Adipocyte (in vitro differentiated cells): ENCODE measurements around the gene KCNJ14.

Experiments
- DNase-seq: peaks from one replicate; pipeline ENCODE4 v3.0.0-alpha.2; 2015; ENCODE audit warnings: low read depth
- H3K27me3 ChIP-seq: replicated peaks from 2 replicates; pipeline ENCODE4 v1.7.0; 2013; ENCODE audit warnings: mild to moderate bottlenecking, low read length, moderate library complexity; ENCODE audit not compliant: control insufficient read depth, insufficient read depth
- H3K36me3 ChIP-seq: 2 replicates; pipeline ENCODE4 v1.7.0; 2013; ENCODE audit warnings: low read length, mild to moderate bottlenecking, moderate library complexity; ENCODE audit not compliant: control insufficient read depth, insufficient read depth, severe bottlenecking
- H3K4me1 ChIP-seq: 2 replicates; pipeline ENCODE4 v1.7.0; 2013; ENCODE audit warnings: mild to moderate bottlenecking, low read length, moderate library complexity; ENCODE audit not compliant: control insufficient read depth, insufficient read depth
- H3K4me3 ChIP-seq: 2 replicates; pipeline ENCODE4 v1.7.0; 2013; ENCODE audit warnings: mild to moderate bottlenecking, low read length, moderate library complexity
- H3K9ac ChIP-seq: 2 replicates; pipeline ENCODE4 v1.7.0; 2013; ENCODE audit warnings: mild to moderate bottlenecking, low read length, moderate library complexity
- H3K9me3 ChIP-seq: 2 replicates; pipeline ENCODE4 v1.7.0; 2013; ENCODE audit warnings: mild to moderate bottlenecking, low read length, moderate library complexity; ENCODE audit not compliant: control insufficient read depth

The KCNJ14 gene

GRCh38 chr19:48458016-48458415 is 2.6 kb downstream of the KCNJ14 start:
- Histone ChIP-seq H3K4me1 (no peaks in the 10 kb centered on the region), H3K9ac (no peak overlapping the region), H3K27me3 (no peaks in the 10 kb centered on the region), H3K36me3 (peaks cover 37% of the 10 kb centered on the region), H3K9me3 (no peaks in the 10 kb centered on the region), H3K4me3 (no peak overlapping the region)
- peak; percentile 59 for DNase-seq

GRCh38 chr19:48461651-48461981 is 6.2 kb downstream of the KCNJ14 start:
- Histone ChIP-seq H3K4me3 (no peak overlapping the region), H3K27me3 (no peaks in the 10 kb centered on the region), H3K9me3 (no peaks in the 10 kb centered on the region)

GRCh38 chr19:48461982-48462655 is 6.7 kb downstream of the KCNJ14 start:
- Histone ChIP-seq H3K36me3 (peaks cover 3% of the 10 kb centered on the region), H3K4me3 (no peak overlapping the region), H3K9me3 (no peaks in the 10 kb centered on the region), H3K27me3 (no peaks in the 10 kb centered on the region), H3K4me1 (peaks cover 8% of the 10 kb centered on the region), H3K9ac (no peak overlapping the region)
- no peak for DNase-seq

More at GRCh38 chr19:48461651-48461981, 6.2 kb downstream of the KCNJ14 start:
- peaks cover 5% of the 10 kb centered on the region for H3K36me3 ChIP-seq
- peaks cover 3% of the 10 kb centered on the region for H3K4me1 ChIP-seq
- DNase-seq = no peak
- no peak overlapping the region for H3K9ac ChIP-seq

GRCh38 chr19:48465215-48465614 is 9.8 kb downstream of the KCNJ14 start:
- no peaks in the 10 kb centered on the region for H3K9me3 ChIP-seq
- no peak overlapping the region for H3K9ac ChIP-seq
- H3K27me3 ChIP-seq = no peaks in the 10 kb centered on the region
- H3K4me1 ChIP-seq = peaks cover 17% of the 10 kb centered on the region
- no peaks in the 10 kb centered on the region for H3K36me3 ChIP-seq
- DNase-seq = no peak
- H3K4me3 ChIP-seq = no peak overlapping the region

GRCh38 chr19:48466561-48467325 is 11.4 kb downstream of the KCNJ14 start:
- H3K4me3 ChIP-seq = no peak overlapping the region
- no peaks in the 10 kb centered on the region for H3K27me3 ChIP-seq
- peak; percentile 22 for DNase-seq
- no peaks in the 10 kb centered on the region for H3K9me3 ChIP-seq
- peaks cover 24% of the 10 kb centered on the region for H3K4me1 ChIP-seq
- no peak overlapping the region for H3K9ac ChIP-seq
- peaks cover 14% of the 10 kb centered on the region for H3K36me3 ChIP-seq

GRCh38 chr19:48468772-48469288 is 13.5 kb downstream of the KCNJ14 start:
- peaks cover 24% of the 10 kb centered on the region for H3K4me1 ChIP-seq
- H3K4me3 ChIP-seq = peak overlapping the region; percentile 95
- peaks cover 34% of the 10 kb centered on the region for H3K36me3 ChIP-seq
- no peaks in the 10 kb centered on the region for H3K9me3 ChIP-seq
- DNase-seq = peak; percentile 100
- no peaks in the 10 kb centered on the region for H3K27me3 ChIP-seq
- peak overlapping the region; percentile 98 for H3K9ac ChIP-seq

- H3K36me3 ChIP-seq = peaks cover 39% of the 10 kb centered on the region
- peak; percentile 93 for DNase-seq
- H3K27me3 ChIP-seq = no peaks in the 10 kb centered on the region
- no peaks in the 10 kb centered on the region for H3K9me3 ChIP-seq
- peaks cover 24% of the 10 kb centered on the region for H3K4me1 ChIP-seq
- peak within 1 kb of the TSS; percentile 98 for H3K9ac ChIP-seq
- H3K4me3 ChIP-seq = peak within 1 kb of the TSS; percentile 95
These were observed 14.0 kb downstream of the KCNJ14 start, which contains the start of gene CYTH2 for GRCh38 chr19:48469289-48469881. Gene CYTH2, plus strand, starts transcription at chr19:48469369. Its CDS starts 139 bp downstream, at chr19:48469508.

GRCh38 chr19:48469934-48470680 is 14.7 kb downstream of the KCNJ14 start:
- H3K4me1 ChIP-seq = peaks cover 24% of the 10 kb centered on the region
- H3K36me3 ChIP-seq = peaks cover 46% of the 10 kb centered on the region
- H3K4me3 ChIP-seq = peak overlapping the region; percentile 95
- no peak for DNase-seq
- H3K9me3 ChIP-seq = no peaks in the 10 kb centered on the region
- H3K27me3 ChIP-seq = no peaks in the 10 kb centered on the region
- H3K9ac ChIP-seq = peak overlapping the region; percentile 98

- Histone ChIP-seq H3K4me3 (peak overlapping the region; percentile 95), H3K9me3 (no peaks in the 10 kb centered on the region), H3K9ac (peak overlapping the region; percentile 98), H3K27me3 (no peaks in the 10 kb centered on the region), H3K4me1 (peaks cover 24% of the 10 kb centered on the region), H3K36me3 (peaks cover 54% of the 10 kb centered on the region)
- no peak for DNase-seq
These were observed 15.5 kb downstream of the KCNJ14 start for GRCh38 chr19:48470856-48471255.

- no peaks in the 10 kb centered on the region for H3K27me3 ChIP-seq
- H3K9me3 ChIP-seq = no peaks in the 10 kb centered on the region
- no peak overlapping the region for H3K4me3 ChIP-seq
- no peak overlapping the region for H3K9ac ChIP-seq
- no peak for DNase-seq
- H3K36me3 ChIP-seq = peaks cover 62% of the 10 kb centered on the region
- peaks cover 18% of the 10 kb centered on the region for H3K4me1 ChIP-seq
These were observed 16.5 kb downstream of the KCNJ14 start for GRCh38 chr19:48471836-48472235.
